ENCODE results near the gene STEAP3.

- TF ChIP-seq, protein P1, sequence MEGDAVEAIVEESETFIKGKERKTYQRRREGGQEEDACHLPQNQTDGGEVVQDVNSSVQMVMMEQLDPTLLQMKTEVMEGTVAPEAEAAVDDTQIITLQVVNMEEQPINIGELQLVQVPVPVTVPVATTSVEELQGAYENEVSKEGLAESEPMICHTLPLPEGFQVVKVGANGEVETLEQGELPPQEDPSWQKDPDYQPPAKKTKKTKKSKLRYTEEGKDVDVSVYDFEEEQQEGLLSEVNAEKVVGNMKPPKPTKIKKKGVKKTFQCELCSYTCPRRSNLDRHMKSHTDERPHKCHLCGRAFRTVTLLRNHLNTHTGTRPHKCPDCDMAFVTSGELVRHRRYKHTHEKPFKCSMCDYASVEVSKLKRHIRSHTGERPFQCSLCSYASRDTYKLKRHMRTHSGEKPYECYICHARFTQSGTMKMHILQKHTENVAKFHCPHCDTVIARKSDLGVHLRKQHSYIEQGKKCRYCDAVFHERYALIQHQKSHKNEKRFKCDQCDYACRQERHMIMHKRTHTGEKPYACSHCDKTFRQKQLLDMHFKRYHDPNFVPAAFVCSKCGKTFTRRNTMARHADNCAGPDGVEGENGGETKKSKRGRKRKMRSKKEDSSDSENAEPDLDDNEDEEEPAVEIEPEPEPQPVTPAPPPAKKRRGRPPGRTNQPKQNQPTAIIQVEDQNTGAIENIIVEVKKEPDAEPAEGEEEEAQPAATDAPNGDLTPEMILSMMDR (IDR thresholded peaks at IDR 0.05; ENCODE audit: low read depth, low read length): no peak
- TF ChIP-seq EZH2phosphoT487 (IDR thresholded peaks at IDR 0.05; ENCODE audit: low read depth): no peak
Observed at GRCh38 chr2:119184512-119184911, 39.1 kb upstream of the STEAP3 start.
